ENCODE data around the gene MUC12. TPM values are rescaled to one million over a fixed set of nuclear protein-coding genes. Genes with fewer than 3 reads are reported as not detected.
"Not testable (repeated sequence)": the region's sequence is repeated elsewhere in the genome, so short reads cannot be mapped to it uniquely, and the experiment has no call there.

The MUC12 gene
- total RNA-seq, 4 donors from 2014 or later: 0.11 TPM; not detected in 3

GRCh38 chr7:101035941-101036340, 66.6 kb downstream of the MUC12 start:
- H3K27me3 ChIP-seq: peaks cover 0 to 59% (median 0%) of the 10 kb centered on the region in 4 donors
- no peak for TF ChIP-seq CTCF (IDR thresholded peaks at IDR 0.05)
- TF ChIP-seq POLR2A (IDR thresholded peaks at IDR 0.05): no peak
- no peaks in the 10 kb centered on the region for H3K9me3 ChIP-seq
- no peak overlapping the region for H3K27ac ChIP-seq
- no peaks in the 10 kb centered on the region for H3K36me3 ChIP-seq
- 66 to 72% methylated on average over 4 of the region's 4 CpGs for WGBS, 2 donors
- intact Hi-C loops (cut with DNase I): no loop called here
- no peaks in the 10 kb centered on the region for H3K4me1 ChIP-seq
- no peak overlapping the region for H3K4me3 ChIP-seq
- DNase-seq: no peak

GRCh38 chr7:101041283-101041682, 71.9 kb downstream of the MUC12 start:
- H3K27me3 ChIP-seq: peaks cover 0 to 84% (median 0%) of the 10 kb centered on the region in 4 donors
- H3K27ac ChIP-seq; H3K9me3 ChIP-seq; H3K36me3 ChIP-seq; DNase-seq; H3K4me1 ChIP-seq; H3K4me3 ChIP-seq; intact Hi-C loops (cut with DNase I): not testable (repeated sequence)
- WGBS, 2 donors: 66 to 79% methylated on average over 4 to 6 of the region's 6 CpGs

GRCh38 chr7:101058355-101058754, 89.0 kb downstream of the MUC12 start:
- Histone ChIP-seq H3K4me1 (no peaks in the 10 kb centered on the region), H3K36me3 (no peaks in the 10 kb centered on the region), H3K27me3 (peaks cover 0 to 79% (median 0%) of the 10 kb centered on the region in 4 donors), H3K9me3 (no peaks in the 10 kb centered on the region), H3K27ac (no peak overlapping the region), H3K4me3 (no peak overlapping the region)
- 0 to 27% methylated on average over 5 to 7 of the region's 9 CpGs for WGBS, 2 donors
- intact Hi-C loops (cut with DNase I): loop anchor here (5.0 kb wide), 1 partner anchor 161 kb away; the partner anchor contains the start of gene ACHE
- TF ChIP-seq POLR2A (IDR thresholded peaks at IDR 0.05) (no peak), CTCF (IDR thresholded peaks at IDR 0.05) (no peak)
- DNase-seq: no peak

- DNase-seq: no peak
- Histone ChIP-seq H3K27me3 (peaks cover 0 to 82% (median 0%) of the 10 kb centered on the region in 4 donors), H3K36me3 (no peaks in the 10 kb centered on the region), H3K4me3 (no peak overlapping the region), H3K9me3 (no peaks in the 10 kb centered on the region), H3K4me1 (no peaks in the 10 kb centered on the region), H3K27ac (no peak overlapping the region)
- no peak for TF ChIP-seq CTCF (IDR thresholded peaks at IDR 0.05)
- no peak for TF ChIP-seq POLR2A (IDR thresholded peaks at IDR 0.05)
- 26 to 29% methylated on average over 9 of the region's 9 CpGs for WGBS, 2 donors
- intact Hi-C loops (cut with DNase I): loop anchor here (5.0 kb wide), 1 partner anchor 162 kb away; the partner anchor contains the start of gene ACHE
Observed at GRCh38 chr7:101059620-101059942, 90.2 kb downstream of the MUC12 start.

GRCh38 chr7:101060992-101061391, 91.6 kb downstream of the MUC12 start:
- Histone ChIP-seq H3K36me3 (no peaks in the 10 kb centered on the region), H3K27ac (no peak overlapping the region), H3K9me3 (no peaks in the 10 kb centered on the region), H3K27me3 (peaks cover 0 to 88% (median 0%) of the 10 kb centered on the region in 4 donors), H3K4me1 (peaks cover 0 to 3% (median 0%) of the 10 kb centered on the region in 3 donors), H3K4me3 (no peak overlapping the region)
- 66 to 72% methylated on average over 5 of the region's 5 CpGs for WGBS, 2 donors
- intact Hi-C loops (cut with DNase I): no loop called here
- DNase-seq: no peak
- TF ChIP-seq CTCF (IDR thresholded peaks at IDR 0.05): no peak
- no peak for TF ChIP-seq POLR2A (IDR thresholded peaks at IDR 0.05)

GRCh38 chr7:101064176-101064550, 94.8 kb downstream of the MUC12 start:
- H3K27ac ChIP-seq; H3K9me3 ChIP-seq; DNase-seq; H3K4me3 ChIP-seq; intact Hi-C loops (cut with DNase I); H3K4me1 ChIP-seq; H3K36me3 ChIP-seq: not testable (repeated sequence)
- WGBS, 2 donors: 63 to 68% methylated on average over 9 of the region's 9 CpGs
- peaks cover 0 to 74% (median 0%) of the 10 kb centered on the region in 4 donors for H3K27me3 ChIP-seq

- H3K9me3 ChIP-seq; DNase-seq; intact Hi-C loops (cut with DNase I); H3K4me1 ChIP-seq; H3K36me3 ChIP-seq; H3K27ac ChIP-seq; H3K4me3 ChIP-seq: not testable (repeated sequence)
- H3K27me3 ChIP-seq: peaks cover 0 to 75% (median 0%) of the 10 kb centered on the region in 4 donors
- 62 to 77% methylated on average over 2 to 3 of the region's 3 CpGs for WGBS, 2 donors
Observed at GRCh38 chr7:101065162-101065561, 95.8 kb downstream of the MUC12 start.

Data from esophagus squamous epithelium (tissue), 5 donors.